Subcutaneous adipose tissue (tissue), 4 donors: ENCODE results near the gene A1BG. TPM values are rescaled to one million over a fixed set of nuclear protein-coding genes. Genes with fewer than 3 reads are reported as not detected.

Experiments
- total RNA-seq, 4 donors: library from RNA; depleted of rRNA; stranded (reverse); fragments of >200 nt; gene quantifications; one replicate each; pipeline ENCODE4 v1.1.0, GENCODE V29; 2016
- TF ChIP-seq, protein P1 (sequence below): fragments of 450-650 bp; IDR thresholded peaks from one replicate; pipeline ENCODE4 v1.5.1; 2016; ENCODE audit warnings: low read depth, mild to moderate bottlenecking, control low read depth, antibody characterized with exemption, moderate library complexity

A1BG gene
- total RNA-seq, 4 donors from 2014 or later, result 6.8 to 60.5 (median 11.8) TPM

DNA sequence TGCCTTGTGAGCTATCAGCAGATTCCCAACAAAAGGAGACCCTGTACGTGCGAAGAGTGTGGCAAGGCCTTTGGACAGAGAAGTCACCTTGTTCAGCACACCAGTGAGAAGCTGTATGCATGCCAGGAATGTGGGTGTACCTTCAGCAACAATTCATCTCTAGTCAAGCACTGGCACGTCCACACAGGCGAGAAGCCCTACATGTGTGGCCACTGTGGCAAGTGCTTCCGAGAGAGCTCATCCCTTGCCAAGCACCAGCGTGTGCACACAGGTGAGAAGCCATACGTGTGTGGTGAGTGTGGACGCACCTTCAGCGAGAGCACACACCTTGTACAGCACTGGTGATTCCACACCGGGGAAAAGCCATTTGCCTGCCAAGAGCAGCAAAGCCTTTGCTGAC, 34.1 kb downstream of the A1BG start:
- TF ChIP-seq, protein P1, sequence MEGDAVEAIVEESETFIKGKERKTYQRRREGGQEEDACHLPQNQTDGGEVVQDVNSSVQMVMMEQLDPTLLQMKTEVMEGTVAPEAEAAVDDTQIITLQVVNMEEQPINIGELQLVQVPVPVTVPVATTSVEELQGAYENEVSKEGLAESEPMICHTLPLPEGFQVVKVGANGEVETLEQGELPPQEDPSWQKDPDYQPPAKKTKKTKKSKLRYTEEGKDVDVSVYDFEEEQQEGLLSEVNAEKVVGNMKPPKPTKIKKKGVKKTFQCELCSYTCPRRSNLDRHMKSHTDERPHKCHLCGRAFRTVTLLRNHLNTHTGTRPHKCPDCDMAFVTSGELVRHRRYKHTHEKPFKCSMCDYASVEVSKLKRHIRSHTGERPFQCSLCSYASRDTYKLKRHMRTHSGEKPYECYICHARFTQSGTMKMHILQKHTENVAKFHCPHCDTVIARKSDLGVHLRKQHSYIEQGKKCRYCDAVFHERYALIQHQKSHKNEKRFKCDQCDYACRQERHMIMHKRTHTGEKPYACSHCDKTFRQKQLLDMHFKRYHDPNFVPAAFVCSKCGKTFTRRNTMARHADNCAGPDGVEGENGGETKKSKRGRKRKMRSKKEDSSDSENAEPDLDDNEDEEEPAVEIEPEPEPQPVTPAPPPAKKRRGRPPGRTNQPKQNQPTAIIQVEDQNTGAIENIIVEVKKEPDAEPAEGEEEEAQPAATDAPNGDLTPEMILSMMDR, result no peak

DNA sequence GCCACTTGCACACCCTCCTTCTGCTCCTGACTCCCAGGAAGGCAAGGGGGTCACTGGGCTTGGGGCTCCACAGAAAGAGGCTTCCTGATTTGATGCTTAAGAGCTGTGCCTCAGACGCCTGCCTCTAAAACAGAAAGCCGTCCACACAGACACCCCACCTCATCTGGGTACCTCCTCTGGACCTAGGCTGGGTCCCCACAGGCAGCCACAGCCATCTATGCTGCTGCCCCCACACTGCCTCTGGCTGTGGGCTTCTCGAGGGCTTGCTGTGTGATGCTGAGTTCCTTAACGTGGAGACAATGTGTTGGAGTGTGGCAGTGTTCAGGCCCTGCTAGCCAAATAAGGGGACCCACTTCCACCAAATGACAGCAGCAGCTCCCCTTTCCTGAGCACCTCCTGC, 35.0 kb downstream of the A1BG start:
- TF ChIP-seq, protein P1, result no peak

DNA sequence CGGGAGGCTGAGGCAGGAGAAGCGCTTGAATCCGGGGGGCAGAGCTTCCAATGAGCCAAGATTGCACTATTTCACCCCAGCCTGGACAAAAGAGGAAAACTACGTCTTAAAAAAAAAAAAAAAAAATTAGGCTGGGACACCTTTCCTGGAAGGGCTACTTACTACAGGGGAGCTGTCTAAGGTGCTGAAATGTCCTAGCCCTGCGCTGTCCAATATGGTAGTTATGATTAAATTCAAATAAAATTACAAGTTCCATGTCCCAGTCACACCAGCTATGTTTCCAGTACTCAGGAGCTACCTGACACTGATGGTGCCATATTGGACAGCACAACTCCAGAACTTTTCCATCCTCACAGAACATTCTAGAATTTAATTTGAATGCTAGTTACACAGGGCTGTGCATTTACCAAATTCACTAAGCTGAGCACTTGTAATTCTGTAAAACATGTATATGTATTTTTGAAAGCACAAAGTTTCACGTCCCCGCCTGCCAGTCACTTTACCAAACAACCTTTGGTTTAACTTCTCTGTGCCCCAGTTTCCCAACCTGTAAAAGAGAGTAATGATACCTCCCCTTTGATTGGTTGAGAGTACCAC, 35.7 kb downstream of the A1BG start:
- TF ChIP-seq, protein P1, result no peak

DNA sequence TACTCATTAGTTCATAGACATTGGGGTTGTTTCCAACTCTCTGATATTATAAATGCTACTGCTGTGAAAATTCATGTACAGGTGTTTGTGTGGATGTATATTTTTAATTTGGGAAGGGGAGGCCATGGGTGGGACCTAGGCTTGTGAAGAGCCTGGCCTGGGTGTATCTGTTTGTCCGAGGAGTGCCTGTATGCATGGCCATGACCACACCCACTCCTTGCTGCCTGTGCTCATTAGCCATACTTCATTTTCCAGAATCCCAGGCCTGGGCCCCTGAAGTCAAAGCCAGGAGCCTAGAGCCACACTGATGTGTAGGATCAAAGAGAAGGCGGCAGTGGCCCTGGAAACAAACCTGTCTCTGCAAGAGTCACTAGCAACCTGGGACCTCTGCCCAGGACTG, 37.7 kb downstream of the A1BG start:
- TF ChIP-seq, protein P1, result no peak

DNA sequence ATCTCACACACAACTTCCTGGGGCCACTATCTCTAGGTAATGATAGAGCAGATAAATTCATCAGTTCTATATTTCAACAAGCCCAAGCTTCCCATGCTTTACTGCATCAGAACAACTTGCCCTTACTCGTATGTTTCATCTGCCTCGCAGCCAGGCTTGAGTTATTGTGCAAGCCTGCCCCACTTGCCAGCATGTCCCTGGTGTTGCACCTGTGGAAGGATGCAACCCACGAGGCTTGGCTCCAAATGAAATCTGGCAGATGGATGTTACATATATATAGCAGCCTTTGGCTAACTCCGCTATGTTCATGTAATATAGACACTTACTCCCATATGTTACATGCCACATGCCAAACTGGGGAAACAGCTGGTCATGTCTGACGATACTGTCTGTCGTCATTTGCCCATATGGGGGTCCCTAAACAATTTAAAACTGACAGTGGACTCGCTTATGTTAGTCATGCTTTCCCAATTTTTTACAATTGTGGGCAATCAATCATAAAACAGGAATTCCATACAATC, 41.9 kb downstream of the A1BG start:
- TF ChIP-seq, protein P1, result no peak

DNA sequence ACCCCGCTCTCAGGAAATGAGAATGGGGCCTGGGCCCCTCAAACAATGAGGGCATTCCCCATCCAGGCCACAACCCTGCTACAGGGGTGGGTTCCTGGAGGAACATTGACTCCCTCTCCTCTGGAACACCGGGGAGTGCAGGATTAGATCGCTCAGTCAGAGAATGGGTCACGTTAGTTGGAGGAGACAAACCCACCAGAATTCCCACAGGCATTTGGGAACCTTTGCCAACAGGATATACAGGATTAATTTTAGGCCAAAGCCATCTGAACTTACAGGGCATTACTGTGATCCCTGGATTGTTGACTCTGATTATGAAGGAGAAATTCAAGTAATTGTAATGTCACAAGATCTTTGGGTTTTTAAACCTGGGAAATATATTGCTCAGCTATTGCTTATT, 45.6 kb downstream of the A1BG start:
- TF ChIP-seq, protein P1, result no peak

DNA sequence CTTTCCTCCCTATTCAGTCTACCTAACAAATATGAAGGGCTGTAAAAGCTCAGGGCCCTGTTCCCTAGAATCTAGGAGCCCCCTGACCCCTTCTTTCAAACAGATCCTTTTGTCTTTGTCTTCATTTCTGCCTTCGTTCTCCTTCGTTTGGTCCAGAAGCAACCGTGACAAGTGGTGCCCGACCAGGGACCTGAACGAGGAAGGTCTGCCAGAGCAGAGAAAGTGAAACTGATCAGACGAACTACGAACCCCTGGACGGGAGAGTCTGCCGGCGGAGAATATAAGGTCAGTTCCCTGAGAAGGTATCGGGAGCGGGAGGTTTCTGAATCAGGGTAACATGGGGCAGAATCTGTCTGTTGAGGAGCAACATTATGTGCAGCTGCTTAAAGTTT, 47.4 kb downstream of the A1BG start:
- TF ChIP-seq, protein P1, result no peak
